Stomach smooth muscle (tissue), 2 donors: ENCODE data around the gene NCBP3.

Experiments used
- H3K27ac ChIP-seq: one replicate; pipeline ENCODE4 v1.7.0; 2013; ENCODE audit warnings: mild to moderate bottlenecking, low read length, inconsistent platforms
- H3K27me3 ChIP-seq, 2 donors: one replicate each; pipeline ENCODE4 v1.7.0; 2013; ENCODE audit warnings: low read length in 2 of 2; ENCODE audit not compliant: insufficient read depth in 2 of 2, control insufficient read depth in 1 of 2
- H3K36me3 ChIP-seq, 2 donors: one replicate each; pipeline ENCODE4 v1.7.0; 2013; ENCODE audit warnings: low read length in 2 of 2; ENCODE audit not compliant: control insufficient read depth in 2 of 2, insufficient read depth in 2 of 2
- H3K4me1 ChIP-seq: one replicate; pipeline ENCODE4 v1.7.0; 2013; ENCODE audit warnings: low read length; ENCODE audit not compliant: control insufficient read depth, insufficient read depth
- H3K4me3 ChIP-seq, 2 donors: one replicate each; pipeline ENCODE4 v1.7.0; 2013; ENCODE audit warnings: low read length in 2 of 2
- H3K9ac ChIP-seq, 2 donors: one replicate each; pipeline ENCODE4 v1.7.0; 2013; ENCODE audit warnings: low read length in 2 of 2, mild to moderate bottlenecking in 1 of 2
- H3K9me3 ChIP-seq, 2 donors: one replicate each; pipeline ENCODE4 v1.7.0; 2013; ENCODE audit warnings: low read length in 2 of 2; ENCODE audit not compliant: control insufficient read depth in 2 of 2
- donor health status: healthy.
- donor health status: Pancreatic carcinoma.

Gene NCBP3

GRCh38 chr17:3754458-3755334 lies 91.3 kb downstream of the NCBP3 start:
- Histone ChIP-seq H3K36me3 (no peaks in the 10 kb centered on the region), H3K9ac (no peak overlapping the region), H3K4me1 (no peaks in the 10 kb centered on the region), H3K27me3 (peaks cover 3 to 8% of the 10 kb centered on the region in 2 donors), H3K9me3 (peaks cover 0 to 4% of the 10 kb centered on the region in 2 donors), H3K27ac (no peak overlapping the region), H3K4me3 (no peak overlapping the region)

GRCh38 chr17:3754066-3754457 lies 92.0 kb downstream of the NCBP3 start:
- no peaks in the 10 kb centered on the region for H3K36me3 ChIP-seq

GRCh38 chr17:3753624-3754023 lies 92.4 kb downstream of the NCBP3 start:
- H3K27me3 ChIP-seq, result peaks cover 3 to 8% of the 10 kb centered on the region in 2 donors
- H3K4me1 ChIP-seq, result no peaks in the 10 kb centered on the region
- no peak overlapping the region for H3K9ac ChIP-seq
- H3K9me3 ChIP-seq, result no peaks in the 10 kb centered on the region
- H3K36me3 ChIP-seq, result no peaks in the 10 kb centered on the region
- no peak overlapping the region for H3K27ac ChIP-seq
- H3K4me3 ChIP-seq, result no peak overlapping the region

More at GRCh38 chr17:3754066-3754457, 92.0 kb downstream of the NCBP3 start:
- H3K9ac ChIP-seq, result no peak overlapping the region
- H3K27me3 ChIP-seq, result peaks cover 3 to 8% of the 10 kb centered on the region in 2 donors
- no peaks in the 10 kb centered on the region for H3K9me3 ChIP-seq
- H3K27ac ChIP-seq, result no peak overlapping the region
- H3K4me3 ChIP-seq, result no peak overlapping the region
- no peaks in the 10 kb centered on the region for H3K4me1 ChIP-seq
